ENCODE data around the gene RHOB. TPM values are rescaled to one million over a fixed set of nuclear protein-coding genes. Genes with fewer than 3 reads are reported as not detected.

Gene RHOB
- total RNA-seq = 191 TPM
- long read RNA-seq, transcript RHOB-201 (1 exons, 2,372 nt) = major isoform, 130 of 130 reads
- long read RNA-seq, partial matches to known transcripts = 0 of 130 reads
- long read RNA-seq, other reads (novel, unspliced or antisense) = 0 of 130 reads

DNA sequence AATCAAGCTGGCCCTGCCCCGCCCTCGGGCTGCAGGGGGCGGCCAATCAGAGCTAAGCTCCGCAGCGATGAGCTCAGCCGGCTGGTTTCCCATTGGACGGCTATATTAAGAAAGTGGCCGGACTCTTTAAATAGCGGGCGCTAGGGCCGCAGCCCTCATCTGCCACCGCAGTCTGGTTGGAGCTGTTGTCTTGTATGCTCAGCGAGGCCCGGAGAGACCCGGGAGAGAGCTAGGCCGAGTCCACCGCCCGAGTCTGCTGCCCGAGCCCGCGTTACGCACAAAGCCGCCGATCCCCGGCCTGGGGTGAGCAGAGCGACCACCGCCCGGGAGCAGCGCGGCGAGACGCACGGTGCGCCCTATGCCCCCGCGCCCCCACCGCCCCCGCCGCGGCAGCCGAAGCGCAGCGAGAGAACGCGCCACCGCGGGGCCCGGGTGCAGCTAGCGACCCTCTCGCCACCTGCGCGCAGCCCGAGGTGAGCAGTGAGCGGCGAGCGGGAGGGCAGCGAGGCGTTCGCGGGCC is at the start of gene RHOB:
TSS of gene RHOB (plus strand) at position 158 of the 520 bp plus-strand sequence. CDS start 392 bp downstream, outside the sequence.
- Histone ChIP-seq H3K27ac (peak within 1 kb of the TSS; percentile 99), H3K4me3 (peak within 1 kb of the TSS; percentile 86), H3K27me3 (no peaks in the 10 kb centered on the region), H3K36me3 (peaks cover 8% of the 10 kb centered on the region), H3K9me3 (no peaks in the 10 kb centered on the region), H3K4me1 (peaks cover 29% of the 10 kb centered on the region)
- DNase-seq = peak; percentile 98
- ATAC-seq = peak; percentile 95
- TF ChIP-seq, protein P1, sequence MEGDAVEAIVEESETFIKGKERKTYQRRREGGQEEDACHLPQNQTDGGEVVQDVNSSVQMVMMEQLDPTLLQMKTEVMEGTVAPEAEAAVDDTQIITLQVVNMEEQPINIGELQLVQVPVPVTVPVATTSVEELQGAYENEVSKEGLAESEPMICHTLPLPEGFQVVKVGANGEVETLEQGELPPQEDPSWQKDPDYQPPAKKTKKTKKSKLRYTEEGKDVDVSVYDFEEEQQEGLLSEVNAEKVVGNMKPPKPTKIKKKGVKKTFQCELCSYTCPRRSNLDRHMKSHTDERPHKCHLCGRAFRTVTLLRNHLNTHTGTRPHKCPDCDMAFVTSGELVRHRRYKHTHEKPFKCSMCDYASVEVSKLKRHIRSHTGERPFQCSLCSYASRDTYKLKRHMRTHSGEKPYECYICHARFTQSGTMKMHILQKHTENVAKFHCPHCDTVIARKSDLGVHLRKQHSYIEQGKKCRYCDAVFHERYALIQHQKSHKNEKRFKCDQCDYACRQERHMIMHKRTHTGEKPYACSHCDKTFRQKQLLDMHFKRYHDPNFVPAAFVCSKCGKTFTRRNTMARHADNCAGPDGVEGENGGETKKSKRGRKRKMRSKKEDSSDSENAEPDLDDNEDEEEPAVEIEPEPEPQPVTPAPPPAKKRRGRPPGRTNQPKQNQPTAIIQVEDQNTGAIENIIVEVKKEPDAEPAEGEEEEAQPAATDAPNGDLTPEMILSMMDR (IDR thresholded peaks at IDR 0.05) = no peak
- intact Hi-C loops (cut with DNase I) = loop anchor here (10.0 kb wide), 1 partner anchor 188 kb away; no protein-coding TSS in a partner anchor

DNA sequence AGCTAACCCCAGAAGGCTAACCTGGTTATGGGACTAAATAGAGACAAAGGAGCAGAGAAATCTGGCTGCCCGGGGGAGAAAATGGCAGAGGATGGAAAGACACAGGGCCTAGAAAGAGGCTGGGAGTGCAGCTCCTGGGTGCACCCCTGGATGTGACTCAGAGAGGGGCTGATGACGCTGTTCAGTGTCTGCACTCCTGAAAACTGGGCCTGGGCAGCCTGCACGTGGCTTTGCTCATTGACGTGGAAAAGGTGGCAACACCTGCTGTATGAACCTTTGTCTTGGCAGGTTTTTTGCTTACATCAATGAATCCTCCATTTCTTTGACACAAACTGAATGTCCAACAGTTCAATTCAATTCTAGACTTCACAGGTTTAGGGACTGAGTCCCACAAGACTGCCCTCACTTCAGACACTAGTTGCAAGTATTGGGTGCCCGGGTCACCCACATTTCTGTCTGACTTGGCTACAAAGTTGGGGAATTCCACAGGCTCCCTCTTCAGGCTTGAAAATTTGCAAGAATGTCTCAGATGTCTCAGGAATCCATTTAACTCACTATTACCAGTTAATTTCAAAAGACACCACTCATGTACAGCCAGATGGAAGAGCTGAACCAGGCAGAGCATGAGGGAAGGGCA is 48.9 kb upstream of the RHOB start:
- H3K36me3 ChIP-seq = no peaks in the 10 kb centered on the region
- no peaks in the 10 kb centered on the region for H3K9me3 ChIP-seq
- intact Hi-C loops (cut with DNase I) = no loop called here
- H3K27me3 ChIP-seq = no peaks in the 10 kb centered on the region
- no peak overlapping the region for H3K4me3 ChIP-seq
- no peak overlapping the region for H3K27ac ChIP-seq
- ATAC-seq = no peak
- no peaks in the 10 kb centered on the region for H3K4me1 ChIP-seq
- TF ChIP-seq, protein P1 (IDR thresholded peaks at IDR 0.05) = no peak
- DNase-seq = no peak

DNA sequence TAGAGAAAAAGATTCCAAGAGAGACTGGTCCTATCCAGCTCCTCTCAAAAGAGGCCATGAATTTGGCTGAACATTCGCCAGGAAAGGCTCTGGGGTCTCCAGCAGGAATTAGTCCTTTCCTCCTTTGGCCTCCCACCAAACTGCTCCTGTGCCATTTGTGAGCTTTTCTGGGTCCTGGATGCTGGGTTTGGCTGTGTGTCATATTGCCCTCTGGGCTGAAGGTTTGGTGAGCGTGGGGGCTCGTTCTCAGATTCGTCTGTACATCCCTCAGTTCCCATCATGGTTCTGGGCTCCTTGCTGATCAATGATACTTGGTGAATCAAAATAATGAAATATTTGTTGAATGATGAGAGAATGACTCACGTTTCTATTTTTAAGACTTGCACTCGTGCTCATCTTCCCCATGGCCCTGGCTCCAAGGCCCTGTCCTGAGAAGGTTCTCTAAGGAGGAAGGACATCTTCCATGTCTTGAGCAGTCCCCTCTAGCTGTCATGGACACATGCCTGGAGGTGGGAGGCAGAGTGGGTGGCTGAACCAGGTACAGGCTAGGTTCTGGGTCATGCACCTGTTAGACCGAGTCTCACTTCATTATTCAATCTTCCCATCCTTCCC is 47.8 kb upstream of the RHOB start:
- TF ChIP-seq, protein P1 (IDR thresholded peaks at IDR 0.05) = no peak
- Histone ChIP-seq H3K27me3 (no peaks in the 10 kb centered on the region), H3K27ac (no peak overlapping the region), H3K4me1 (no peaks in the 10 kb centered on the region), H3K9me3 (no peaks in the 10 kb centered on the region), H3K36me3 (no peaks in the 10 kb centered on the region), H3K4me3 (no peak overlapping the region)
- no peak for DNase-seq
- intact Hi-C loops (cut with DNase I) = no loop called here
- ATAC-seq = no peak

DNA sequence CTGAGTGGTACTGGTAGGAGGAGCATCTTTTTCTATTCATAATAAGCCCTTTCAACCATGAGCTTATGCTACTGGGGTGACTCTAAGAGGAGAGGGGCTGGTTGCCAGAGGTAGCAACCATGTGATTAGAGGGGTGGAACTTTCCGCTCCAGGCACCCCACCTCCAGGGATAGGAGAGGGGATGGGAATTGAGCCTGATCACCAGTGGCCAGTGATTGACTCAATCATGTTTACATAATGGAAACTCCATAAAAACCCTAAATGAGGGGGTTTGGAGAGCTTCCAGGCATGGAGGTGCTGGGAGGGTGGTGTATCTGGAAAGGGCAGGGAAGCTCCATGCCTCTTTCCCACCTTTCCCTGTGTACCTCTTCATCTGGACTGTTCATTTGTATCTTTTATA is 46.6 kb upstream of the RHOB start:
- Histone ChIP-seq H3K27ac (no peak overlapping the region), H3K36me3 (no peaks in the 10 kb centered on the region), H3K9me3 (no peaks in the 10 kb centered on the region), H3K4me3 (no peak overlapping the region), H3K4me1 (no peaks in the 10 kb centered on the region), H3K27me3 (no peaks in the 10 kb centered on the region)
- ATAC-seq = no peak
- TF ChIP-seq, protein P1 (IDR thresholded peaks at IDR 0.05) = no peak
- intact Hi-C loops (cut with DNase I) = no loop called here
- DNase-seq = no peak

DNA sequence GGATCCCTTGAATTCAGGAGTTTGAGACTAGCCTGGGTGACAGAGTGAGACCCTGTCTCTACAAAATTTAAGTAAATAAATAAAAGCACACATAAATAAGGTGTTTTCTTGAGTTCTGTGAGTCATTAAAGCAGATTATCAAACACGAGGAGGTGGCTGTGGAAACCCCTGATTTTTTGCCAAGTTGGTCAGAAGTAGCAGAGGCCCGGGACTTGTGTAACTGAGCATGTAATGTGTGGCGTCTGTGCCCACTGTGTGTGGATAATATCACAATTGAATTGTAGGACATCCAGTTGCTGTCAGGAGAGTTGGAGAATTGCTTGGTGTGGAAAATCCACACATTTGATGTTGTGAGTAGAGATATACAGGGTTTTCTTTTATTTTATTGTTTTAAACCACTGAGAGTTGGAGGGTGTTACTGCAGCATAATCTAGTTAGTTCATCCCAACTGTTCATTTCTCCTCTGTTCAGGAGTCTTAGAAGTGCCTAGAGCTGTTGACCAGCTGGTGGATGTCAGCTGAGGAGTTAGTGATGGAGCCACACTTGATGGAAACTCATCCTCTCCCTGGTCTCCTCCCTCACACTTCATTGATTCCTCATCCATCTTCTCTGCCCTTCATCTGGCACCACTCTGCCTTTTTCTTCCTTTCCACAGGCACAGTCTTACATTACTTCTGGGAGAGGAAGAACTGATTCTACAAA is 45.9 kb upstream of the RHOB start:
- ATAC-seq (no peak), DNase-seq (no peak)
- H3K4me3 ChIP-seq = no peak overlapping the region
- no peaks in the 10 kb centered on the region for H3K36me3 ChIP-seq
- no peaks in the 10 kb centered on the region for H3K27me3 ChIP-seq
- TF ChIP-seq, protein P1 (IDR thresholded peaks at IDR 0.05) = no peak
- H3K27ac ChIP-seq = no peak overlapping the region
- intact Hi-C loops (cut with DNase I) = no loop called here
- no peaks in the 10 kb centered on the region for H3K4me1 ChIP-seq
- no peaks in the 10 kb centered on the region for H3K9me3 ChIP-seq

Measured in upper lobe of right lung (tissue), 1 donor.